IPS DF 4.7 (cell line): ENCODE results near the gene SLC16A2.
"Not testable (repeated sequence)": the region's sequence is repeated elsewhere in the genome, so short reads cannot be mapped to it uniquely, and the experiment has no call there.

Source experiments
- DNase-seq: peaks from one replicate; pipeline ENCODE4 v3.0.0-alpha.2; 2013; ENCODE audit warnings: low spot score; ENCODE audit errors: extremely low read depth

SLC16A2 gene

DNA sequence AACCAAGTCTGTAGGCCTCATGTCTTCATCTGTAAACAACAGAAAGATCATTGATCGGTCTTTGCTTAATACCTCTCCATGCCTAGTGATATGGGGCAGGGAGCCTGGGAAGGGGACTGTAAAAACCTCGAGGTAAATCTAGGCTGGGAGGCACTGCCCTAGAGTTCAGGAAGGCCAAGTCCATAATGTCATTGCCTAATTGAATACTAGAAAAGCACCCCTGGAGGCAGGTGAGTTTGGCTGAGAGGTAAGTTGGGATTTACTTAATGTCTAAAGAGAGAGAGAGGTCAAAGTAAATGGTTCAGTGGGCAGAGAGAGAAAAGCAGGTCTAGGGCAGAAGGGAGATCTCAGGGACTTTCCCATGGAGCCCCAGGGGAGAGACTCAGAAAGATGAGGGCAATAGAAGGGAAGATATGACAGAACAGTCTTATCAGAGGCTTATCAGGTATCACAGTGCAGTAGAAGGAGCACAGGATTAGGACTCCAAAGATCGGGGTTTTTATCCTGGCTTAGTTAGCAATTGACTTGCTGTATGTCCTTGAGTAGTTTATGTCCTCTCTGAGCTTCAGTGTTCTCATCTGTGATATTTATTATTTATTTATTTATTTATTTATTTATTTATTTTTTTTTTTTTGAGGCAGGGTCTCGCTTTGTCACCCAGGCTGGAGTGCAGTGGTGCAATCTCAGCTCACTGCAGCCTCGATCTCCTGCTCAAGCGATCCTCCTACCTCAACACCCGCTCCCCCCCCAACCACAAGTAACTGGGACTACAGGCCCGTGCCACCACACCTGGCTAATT is 85.2 kb downstream of the SLC16A2 start:
- DNase-seq: no peak

DNA sequence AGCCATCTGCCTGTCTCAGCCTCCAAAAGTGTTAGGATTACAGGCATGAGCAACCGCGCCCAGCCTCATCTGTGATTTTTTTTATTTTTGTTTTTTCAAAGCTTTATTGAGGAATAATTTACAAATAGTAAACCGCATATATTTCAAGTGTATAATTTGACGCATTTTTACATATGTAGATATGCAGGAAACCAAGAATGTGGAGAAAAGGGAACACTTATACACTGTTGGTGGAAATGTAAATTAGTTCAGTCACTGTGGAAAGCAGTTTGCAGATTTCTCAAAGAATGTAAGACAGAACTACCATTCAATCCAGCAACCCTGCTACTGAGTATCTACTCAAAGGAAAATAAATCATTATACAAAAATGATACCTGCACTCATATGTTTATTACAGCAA is 85.9 kb downstream of the SLC16A2 start:
- DNase-seq: no peak

DNA sequence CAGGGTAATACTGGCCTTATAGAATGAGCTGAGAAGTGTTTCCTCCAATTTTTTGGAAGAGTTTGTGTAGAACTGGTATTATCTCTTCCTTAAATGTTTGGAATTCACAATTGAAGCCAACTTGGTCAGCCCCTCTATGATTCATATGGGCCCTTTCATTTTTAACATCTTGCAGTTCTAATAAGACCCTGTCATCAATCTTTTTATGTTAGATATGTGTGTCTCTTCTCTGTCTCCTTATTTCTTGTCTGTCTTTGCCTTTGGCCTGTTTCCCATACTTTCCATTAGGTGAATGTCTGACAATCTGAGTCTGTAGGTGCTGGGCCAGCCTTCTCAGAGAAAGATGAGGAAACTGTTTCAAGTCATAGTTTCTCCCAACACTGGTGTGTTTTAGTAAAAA is 88.7 kb downstream of the SLC16A2 start:
- DNase-seq: no peak

DNA sequence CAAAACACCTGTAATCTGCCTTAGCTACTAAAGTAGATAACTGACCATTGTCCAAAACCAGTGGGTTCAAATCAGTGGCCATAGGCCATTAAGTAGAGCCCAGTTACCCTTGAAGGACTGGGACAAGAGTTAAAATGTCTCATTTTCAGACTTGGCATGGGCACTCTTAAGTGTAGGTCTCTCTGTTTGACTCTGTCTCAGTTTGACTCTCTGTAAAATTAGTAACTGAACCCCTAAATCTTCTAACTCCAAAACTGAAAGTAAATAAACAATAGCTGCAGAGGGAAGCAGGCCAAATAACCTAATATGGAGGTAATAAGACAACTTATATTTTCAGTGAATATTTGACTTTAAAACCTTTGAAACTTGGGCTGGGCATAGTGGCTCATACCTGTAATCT is 89.1 kb downstream of the SLC16A2 start:
- DNase-seq: no peak

DNA sequence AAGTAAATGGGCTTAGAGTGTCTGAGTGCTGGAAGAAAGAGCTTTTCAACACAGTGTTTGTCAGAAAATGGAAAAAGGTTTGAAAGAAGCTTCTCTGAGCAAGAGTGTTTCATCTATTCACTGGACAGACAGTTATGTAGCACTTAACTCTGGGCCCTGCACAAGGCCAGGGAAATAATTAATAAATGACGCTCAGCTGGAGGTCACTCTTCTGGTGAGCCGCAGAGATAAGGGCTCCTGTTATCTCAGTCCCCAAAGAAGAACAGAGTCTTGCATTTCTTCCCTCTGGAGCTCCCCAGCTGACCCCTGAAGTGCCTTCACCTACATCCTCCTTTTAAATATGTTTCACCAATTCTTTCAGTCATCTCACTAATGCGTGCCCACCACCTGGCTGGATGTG is 90.4 kb downstream of the SLC16A2 start:
- DNase-seq: no peak

- no peak for DNase-seq
These were observed 93.1 kb downstream of the SLC16A2 start for GRCh38 chrX:74514384-74514783.

GRCh38 chrX:74515356-74515755 is 94.1 kb downstream of the SLC16A2 start:
- no peak for DNase-seq

- DNase-seq: not testable (repeated sequence)
These were observed 94.7 kb downstream of the SLC16A2 start for GRCh38 chrX:74516013-74516412.

- no peak for DNase-seq
These were observed 98.6 kb downstream of the SLC16A2 start for GRCh38 chrX:74519870-74520269.

- DNase-seq: no peak
These were observed 99.0 kb downstream of the SLC16A2 start for GRCh38 chrX:74520291-74520690.

GRCh38 chrX:74520896-74521295 is 99.6 kb downstream of the SLC16A2 start:
- DNase-seq: no peak

GRCh38 chrX:74521961-74522751 is 100.9 kb downstream of the SLC16A2 start:
- DNase-seq: no peak

DNA sequence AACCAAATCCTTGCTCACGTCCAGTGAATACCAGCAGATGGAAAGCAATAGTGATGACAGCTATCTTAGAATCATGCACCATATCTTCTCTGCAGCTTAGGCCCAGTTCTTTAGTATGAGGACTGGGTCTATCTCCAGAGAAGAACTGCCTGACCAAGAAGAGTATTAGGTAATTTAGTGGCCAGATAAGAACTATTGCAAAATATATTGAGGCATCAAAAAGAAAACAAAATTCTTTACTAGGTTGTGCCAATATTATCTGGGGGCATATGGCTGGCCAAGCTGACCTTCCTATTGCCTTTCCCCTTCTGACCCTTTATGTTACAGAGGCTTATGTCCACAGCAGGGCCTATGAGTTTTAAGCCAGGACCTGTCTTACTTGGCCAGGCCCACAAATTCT is 101.9 kb downstream of the SLC16A2 start:
- DNase-seq: no peak

- no peak for DNase-seq
These were observed 102.8 kb downstream of the SLC16A2 start for GRCh38 chrX:74523870-74524735.

GRCh38 chrX:74525116-74525515 is 103.8 kb downstream of the SLC16A2 start:
- no peak for DNase-seq

DNA sequence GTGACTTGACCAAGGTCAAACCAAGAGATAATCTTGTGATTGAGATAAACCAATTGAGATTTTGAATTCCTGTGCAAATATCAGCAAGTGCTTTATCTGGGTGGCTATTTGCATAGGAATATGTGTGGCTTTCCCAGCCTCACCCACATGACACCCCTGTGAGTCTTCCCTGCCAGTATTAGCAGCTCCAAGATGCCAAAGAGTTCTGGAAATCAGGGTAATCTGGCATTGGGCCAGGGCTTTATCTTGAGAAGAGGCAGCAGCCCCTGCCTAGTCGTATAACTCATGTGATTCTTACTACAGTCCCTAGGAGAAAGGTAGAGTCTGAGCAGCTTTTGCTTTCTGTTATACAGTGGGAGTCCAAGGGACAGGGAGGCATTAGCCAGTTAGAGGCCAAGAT is 105.5 kb downstream of the SLC16A2 start:
- DNase-seq: no peak

DNA sequence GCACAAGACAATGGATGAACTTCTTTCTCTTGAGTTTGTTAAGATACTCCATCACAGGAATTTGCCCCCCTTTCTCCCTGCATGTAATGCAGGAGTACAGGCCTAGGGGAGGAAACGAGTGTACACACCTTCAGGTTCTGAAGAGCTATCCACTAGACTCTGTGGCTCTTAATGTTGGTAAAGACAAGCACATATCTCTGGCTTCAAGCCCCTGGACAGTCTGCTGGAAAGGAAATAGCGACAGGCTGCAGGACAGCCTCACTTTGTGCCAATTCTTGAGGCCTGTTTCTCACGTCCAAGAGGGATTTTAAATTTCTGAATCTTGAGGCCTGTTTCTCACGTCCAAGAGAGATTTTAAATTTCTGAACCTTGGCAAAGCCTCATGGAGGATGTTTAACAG is 106.1 kb downstream of the SLC16A2 start:
- no peak for DNase-seq

DNA sequence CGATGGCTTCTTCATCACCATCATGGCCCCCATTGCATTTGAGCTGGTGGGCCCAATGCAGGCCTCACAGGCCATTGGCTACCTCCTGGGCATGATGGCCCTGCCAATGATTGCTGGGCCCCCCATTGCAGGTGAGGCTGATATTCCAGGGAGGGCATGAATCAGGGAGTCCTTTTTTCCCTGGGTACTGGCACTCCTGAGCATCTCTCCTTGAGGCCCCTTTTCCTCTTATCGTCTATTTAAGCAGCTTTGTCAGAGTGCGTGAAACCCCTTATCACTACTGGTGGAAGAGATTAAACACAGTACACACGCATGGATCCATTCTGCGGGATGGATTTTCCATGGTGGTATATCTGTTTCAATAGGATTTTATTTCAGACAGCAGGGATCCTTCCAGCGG is 108.0 kb downstream of the SLC16A2 start:
- no peak for DNase-seq

GRCh38 chrX:74531081-74531480 is 109.8 kb downstream of the SLC16A2 start:
- no peak for DNase-seq

- no peak for DNase-seq
These were observed 113.3 kb downstream of the SLC16A2 start for GRCh38 chrX:74534569-74535038.

GRCh38 chrX:74535086-74535407 is 113.8 kb downstream of the SLC16A2 start:
- no peak for DNase-seq
